Breast epithelium (tissue), 4 donors: ENCODE data around the gene WWOX. TPM values are rescaled to one million over a fixed set of nuclear protein-coding genes. Genes with fewer than 3 reads are reported as not detected.

Experiments used
- DNase-seq, 2 donors: peaks; one replicate each; pipeline ENCODE4 v3.0.0-alpha.2; 2019; ENCODE audit warnings: low spot score in 2 of 2
- H3K27ac ChIP-seq, 2 donors: fragments of 200-600 bp; sonication (generic) in 1 of 2; one replicate each; pipeline ENCODE4 v1.5.1; 2016 to 2019; ENCODE audit warnings: mild to moderate bottlenecking in 1 of 2
- H3K27me3 ChIP-seq, 2 donors: fragments of 200-600 bp; sonication (generic) in 1 of 2; one replicate each; pipeline versions ENCODE4 v1.5.1 to v1.6.0; 2017 to 2019; ENCODE audit warnings: control low read depth in 1 of 2, mild to moderate bottlenecking in 1 of 2
- H3K36me3 ChIP-seq: fragments of 200-600 bp; one replicate; pipeline ENCODE4 v1.5.1; 2019
- H3K4me1 ChIP-seq, 2 donors: fragments of 200-600 bp; sonication (generic); one replicate each; pipeline ENCODE4 v1.5.1; 2016 to 2019; ENCODE audit warnings: control low read depth in 1 of 2
- H3K4me3 ChIP-seq, 3 donors: fragments of 200-600 bp; sonication (generic); 1 replicate in 2 of 3; 2 replicates in 1 of 3; pipeline ENCODE4 v1.5.1; 2016 to 2019; ENCODE audit warnings: mild to moderate bottlenecking in 3 of 3, moderate library complexity in 2 of 3
- H3K9me3 ChIP-seq, 2 donors: fragments of 200-600 bp; sonication (generic) in 1 of 2; one replicate each; pipeline ENCODE4 v1.5.1; 2016 to 2019; ENCODE audit warnings: control low read depth in 1 of 2
- POLR2A ChIP-seq: fragments of 450-650 bp; IDR thresholded peaks from one replicate; pipeline ENCODE4 v1.6.1; 2016; ENCODE audit warnings: antibody characterized with exemption, mild to moderate bottlenecking, moderate library complexity
- POLR2AphosphoS5 ChIP-seq, 3 donors: sonication (generic); formaldehyde crosslinking; IDR thresholded peaks; one replicate each; pipeline ENCODE4 v1.6.1; 2017; ENCODE audit warnings: antibody characterized with exemption in 3 of 3
- intact Hi-C: fragments of 100-400 bp; cut with DNase I; formaldehyde crosslinking; loops from one replicate; pipeline ENCODE4 v1.15.1; 2023; ENCODE audit warnings: low total_unique reads
- total RNA-seq, 3 donors: library from RNA; depleted of rRNA; stranded (reverse); fragments of >200 nt; gene quantifications; one replicate each; pipeline ENCODE4 v1.1.0, GENCODE V29; 2016
- TF ChIP-seq, protein P1 (sequence below), 3 donors: fragments of 450-650 bp; IDR thresholded peaks; one replicate each; pipeline ENCODE4 v1.5.1; 2016 to 2017; ENCODE audit warnings: antibody characterized with exemption in 3 of 3, mild to moderate bottlenecking in 3 of 3, moderate library complexity in 3 of 3

WWOX gene
- total RNA-seq, 3 donors from 2014 or later, result 42.9 to 73.6 (median 43.4) TPM

DNA sequence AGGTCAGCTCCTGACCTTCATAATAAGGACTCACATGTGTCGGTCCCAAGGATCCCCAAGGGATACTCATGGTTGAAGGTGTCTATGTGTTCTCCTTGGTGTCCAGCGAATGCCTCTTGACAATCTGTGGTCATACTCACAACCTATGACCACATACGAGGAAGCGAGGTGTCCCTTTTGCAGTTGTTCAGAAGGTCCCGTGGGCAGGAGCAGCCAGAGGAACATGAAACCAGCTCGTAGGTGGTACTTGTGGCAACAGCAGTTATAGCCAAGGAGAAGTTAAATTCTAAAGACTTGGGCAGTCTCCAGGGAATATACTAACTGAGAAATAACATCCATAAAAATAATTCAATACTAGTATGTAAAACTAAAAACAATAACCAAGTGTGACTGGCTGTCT is 685.3 kb downstream of the WWOX start:
- Histone ChIP-seq H3K27ac (no peak overlapping the region), H3K27me3 (no peaks in the 10 kb centered on the region), H3K36me3 (no peaks in the 10 kb centered on the region), H3K4me1 (no peaks in the 10 kb centered on the region), H3K9me3 (no peaks in the 10 kb centered on the region), H3K4me3 (no peak overlapping the region)
- TF ChIP-seq, protein P1, sequence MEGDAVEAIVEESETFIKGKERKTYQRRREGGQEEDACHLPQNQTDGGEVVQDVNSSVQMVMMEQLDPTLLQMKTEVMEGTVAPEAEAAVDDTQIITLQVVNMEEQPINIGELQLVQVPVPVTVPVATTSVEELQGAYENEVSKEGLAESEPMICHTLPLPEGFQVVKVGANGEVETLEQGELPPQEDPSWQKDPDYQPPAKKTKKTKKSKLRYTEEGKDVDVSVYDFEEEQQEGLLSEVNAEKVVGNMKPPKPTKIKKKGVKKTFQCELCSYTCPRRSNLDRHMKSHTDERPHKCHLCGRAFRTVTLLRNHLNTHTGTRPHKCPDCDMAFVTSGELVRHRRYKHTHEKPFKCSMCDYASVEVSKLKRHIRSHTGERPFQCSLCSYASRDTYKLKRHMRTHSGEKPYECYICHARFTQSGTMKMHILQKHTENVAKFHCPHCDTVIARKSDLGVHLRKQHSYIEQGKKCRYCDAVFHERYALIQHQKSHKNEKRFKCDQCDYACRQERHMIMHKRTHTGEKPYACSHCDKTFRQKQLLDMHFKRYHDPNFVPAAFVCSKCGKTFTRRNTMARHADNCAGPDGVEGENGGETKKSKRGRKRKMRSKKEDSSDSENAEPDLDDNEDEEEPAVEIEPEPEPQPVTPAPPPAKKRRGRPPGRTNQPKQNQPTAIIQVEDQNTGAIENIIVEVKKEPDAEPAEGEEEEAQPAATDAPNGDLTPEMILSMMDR (IDR thresholded peaks at IDR 0.05), result no peak
- TF ChIP-seq POLR2A (no peak), POLR2AphosphoS5 (IDR thresholded peaks at IDR 0.05) (no peak)
- DNase-seq, result no peak
- intact Hi-C loops, result no loop called here

DNA sequence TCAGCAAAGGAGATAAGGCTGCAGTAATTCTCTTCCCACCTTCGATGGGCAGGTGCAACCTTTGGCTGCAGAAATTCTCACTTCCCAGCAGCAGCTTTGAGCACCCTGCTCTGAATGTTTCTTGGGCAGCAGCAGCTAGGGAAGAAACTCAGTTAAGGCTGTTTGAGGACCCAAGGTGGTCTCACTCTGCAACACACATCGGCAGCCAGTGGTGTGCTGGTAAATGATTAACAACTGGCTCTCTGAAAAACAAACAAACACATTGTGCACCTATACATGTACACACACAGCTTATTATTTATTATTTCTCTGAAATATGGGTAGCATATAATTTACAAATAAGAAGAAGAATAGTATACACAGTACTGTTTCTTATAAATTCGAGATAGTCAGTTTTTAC is 685.8 kb downstream of the WWOX start:
- DNase-seq, result no peak
- no peaks in the 10 kb centered on the region for H3K4me1 ChIP-seq
- no peaks in the 10 kb centered on the region for H3K36me3 ChIP-seq
- no peak for TF ChIP-seq POLR2AphosphoS5 (IDR thresholded peaks at IDR 0.05)
- TF ChIP-seq POLR2A, result no peak
- TF ChIP-seq, protein P1 (IDR thresholded peaks at IDR 0.05), result no peak
- no peak overlapping the region for H3K27ac ChIP-seq
- intact Hi-C loops, result no loop called here
- no peak overlapping the region for H3K4me3 ChIP-seq
- no peaks in the 10 kb centered on the region for H3K27me3 ChIP-seq
- no peaks in the 10 kb centered on the region for H3K9me3 ChIP-seq

DNA sequence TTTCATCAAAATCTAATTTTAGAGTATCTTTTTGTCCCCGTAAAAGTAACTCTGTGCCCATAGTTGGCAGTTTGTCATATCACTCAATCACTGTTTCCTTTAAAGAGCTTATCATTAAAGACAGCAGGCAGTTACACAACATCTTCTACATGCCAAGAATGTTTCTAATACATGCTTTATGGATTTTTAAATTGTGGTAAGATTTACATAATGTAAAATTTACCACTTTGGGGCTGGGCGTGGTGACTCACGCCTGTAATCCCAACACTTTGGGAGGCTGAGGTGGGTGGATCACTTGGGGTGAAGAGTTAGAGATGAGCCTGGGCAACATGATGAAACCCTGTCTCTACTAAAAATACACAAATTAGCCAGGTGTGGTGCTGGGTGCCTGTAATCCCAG is 687.2 kb downstream of the WWOX start:
- TF ChIP-seq, protein P1 (IDR thresholded peaks at IDR 0.05), result no peak
- TF ChIP-seq POLR2AphosphoS5 (IDR thresholded peaks at IDR 0.05) (no peak), POLR2A (no peak)
- intact Hi-C loops, result no loop called here
- DNase-seq, result no peak

DNA sequence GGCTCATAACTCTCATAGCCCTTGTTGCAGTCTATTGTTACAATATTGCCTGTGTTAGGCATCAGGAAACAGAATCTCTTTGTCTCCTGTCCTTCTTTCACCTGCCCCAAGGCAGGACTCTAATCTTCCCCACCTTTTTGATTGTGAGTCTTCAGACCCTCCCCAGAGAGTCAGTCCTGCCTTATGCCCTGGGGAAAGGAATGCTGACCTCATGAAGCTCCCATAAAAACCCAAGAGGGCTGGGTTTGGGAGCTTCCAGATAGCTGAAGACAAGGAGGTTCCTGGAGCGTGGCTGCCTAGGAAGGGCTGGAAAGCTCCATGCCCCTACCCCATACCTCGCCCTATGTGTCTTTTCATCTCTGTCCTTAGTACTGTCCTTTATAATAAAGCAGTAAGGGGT is 688.8 kb downstream of the WWOX start:
- Histone ChIP-seq H3K4me3 (no peak overlapping the region), H3K27me3 (no peaks in the 10 kb centered on the region), H3K27ac (no peak overlapping the region), H3K4me1 (no peaks in the 10 kb centered on the region), H3K36me3 (no peaks in the 10 kb centered on the region), H3K9me3 (no peaks in the 10 kb centered on the region)
- intact Hi-C loops, result no loop called here
- no peak for DNase-seq
- no peak for TF ChIP-seq POLR2AphosphoS5 (IDR thresholded peaks at IDR 0.05)
- TF ChIP-seq, protein P1 (IDR thresholded peaks at IDR 0.05), result no peak
- TF ChIP-seq POLR2A, result no peak

More for the DNA sequence above, 687.2 kb downstream of the WWOX start:
- H3K4me3 ChIP-seq, result no peak overlapping the region
- H3K27ac ChIP-seq, result no peak overlapping the region
- H3K36me3 ChIP-seq, result no peaks in the 10 kb centered on the region
- H3K9me3 ChIP-seq, result no peaks in the 10 kb centered on the region
- H3K27me3 ChIP-seq, result no peaks in the 10 kb centered on the region
- no peaks in the 10 kb centered on the region for H3K4me1 ChIP-seq

DNA sequence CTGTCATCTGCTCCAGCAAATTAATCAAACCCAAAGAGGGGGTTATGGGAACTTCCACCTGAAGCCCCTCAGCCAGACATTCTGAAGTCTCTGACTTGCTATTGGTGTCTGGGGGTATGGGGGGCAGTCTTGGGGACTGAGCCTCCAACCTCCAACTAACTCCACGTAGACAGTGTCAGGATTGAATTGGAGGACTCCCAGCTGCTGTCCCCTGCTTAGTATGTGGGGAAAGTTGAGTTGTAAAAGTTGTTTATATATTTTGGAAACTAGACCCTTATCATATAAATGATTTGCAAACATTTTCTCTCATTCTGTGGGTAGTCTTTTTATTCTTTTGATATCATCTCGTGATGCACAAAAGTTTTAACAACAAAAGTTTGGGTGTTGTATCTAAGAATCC is 689.2 kb downstream of the WWOX start:
- Histone ChIP-seq H3K9me3 (no peaks in the 10 kb centered on the region), H3K27me3 (no peaks in the 10 kb centered on the region), H3K27ac (no peak overlapping the region), H3K36me3 (no peaks in the 10 kb centered on the region), H3K4me1 (no peaks in the 10 kb centered on the region), H3K4me3 (no peak overlapping the region)
- no peak for DNase-seq
- no peak for TF ChIP-seq POLR2AphosphoS5 (IDR thresholded peaks at IDR 0.05)
- TF ChIP-seq, protein P1 (IDR thresholded peaks at IDR 0.05), result no peak
- no peak for TF ChIP-seq POLR2A
- intact Hi-C loops, result no loop called here
